Upper lobe of left lung (tissue), 4 donors: ENCODE data around the gene RBPJ.

Experiments used
- EP300 ChIP-seq, 4 donors: sonication (generic); formaldehyde crosslinking; IDR thresholded peaks; one replicate each; pipeline ENCODE4 v1.5.1; 2017; ENCODE audit warnings: antibody characterized with exemption in 4 of 4, control low read depth in 2 of 4
- TF ChIP-seq, protein P1 (sequence below), 6 experiments: fragments of 450-650 bp in 4 of 6; fragments of 200-600 bp in 2 of 6; sonication (generic) in 2 of 6; IDR thresholded peaks; one replicate each; pipeline ENCODE4 v1.5.1; 2016 to 2019; ENCODE audit warnings: antibody characterized with exemption in 6 of 6

GRCh38 chr4:26462874-26463273 lies 142.1 kb downstream of the RBPJ start:
- TF ChIP-seq EP300 (IDR thresholded peaks at IDR 0.05) = no peak
- TF ChIP-seq, protein P1, sequence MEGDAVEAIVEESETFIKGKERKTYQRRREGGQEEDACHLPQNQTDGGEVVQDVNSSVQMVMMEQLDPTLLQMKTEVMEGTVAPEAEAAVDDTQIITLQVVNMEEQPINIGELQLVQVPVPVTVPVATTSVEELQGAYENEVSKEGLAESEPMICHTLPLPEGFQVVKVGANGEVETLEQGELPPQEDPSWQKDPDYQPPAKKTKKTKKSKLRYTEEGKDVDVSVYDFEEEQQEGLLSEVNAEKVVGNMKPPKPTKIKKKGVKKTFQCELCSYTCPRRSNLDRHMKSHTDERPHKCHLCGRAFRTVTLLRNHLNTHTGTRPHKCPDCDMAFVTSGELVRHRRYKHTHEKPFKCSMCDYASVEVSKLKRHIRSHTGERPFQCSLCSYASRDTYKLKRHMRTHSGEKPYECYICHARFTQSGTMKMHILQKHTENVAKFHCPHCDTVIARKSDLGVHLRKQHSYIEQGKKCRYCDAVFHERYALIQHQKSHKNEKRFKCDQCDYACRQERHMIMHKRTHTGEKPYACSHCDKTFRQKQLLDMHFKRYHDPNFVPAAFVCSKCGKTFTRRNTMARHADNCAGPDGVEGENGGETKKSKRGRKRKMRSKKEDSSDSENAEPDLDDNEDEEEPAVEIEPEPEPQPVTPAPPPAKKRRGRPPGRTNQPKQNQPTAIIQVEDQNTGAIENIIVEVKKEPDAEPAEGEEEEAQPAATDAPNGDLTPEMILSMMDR (IDR thresholded peaks at IDR 0.05) = no peak
